Activated CD8-positive, alpha-beta memory T cell treated with anti-CD3 and anti-CD28 coated beads for 36 hours (primary cell): Measurements from ENCODE around the gene UPK3BL2. TPM values are rescaled to one million over a fixed set of nuclear protein-coding genes. Genes with fewer than 3 reads are reported as not detected.
"Not testable (repeated sequence)": the region's sequence is repeated elsewhere in the genome, so short reads cannot be mapped to it uniquely, and the experiment has no call there.

Source experiments
- CTCF ChIA-PET: fragments of 350-600 bp; sonication (Branson Sonifier 250); formaldehyde crosslinking; loops from one replicate; lab custom pipeline; 2021; ENCODE audit warnings: antibody characterized with exemption; lab: Charles Lee
- POLR2A ChIA-PET: fragments of 350-600 bp; sonication (Branson Sonifier 250); formaldehyde crosslinking; loops from one replicate; lab custom pipeline; 2021; ENCODE audit warnings: antibody characterized with exemption; lab: Charles Lee
- total RNA-seq, 2 experiments: library from RNA; stranded (reverse); gene quantifications; one replicate each; pipeline ENCODE4 v1.2.3, GENCODE V29; 2021

The UPK3BL2 gene
- total RNA-seq, result 1 to 10 TPM; 6.7 to 8.1 TPM

- POLR2A ChIA-PET, CTCF ChIA-PET: not testable (repeated sequence)
Measured at GRCh38 chr7:102543596-102543995, at the start of gene UPK3BL2. Gene UPK3BL2 (minus strand): TSS chr7:102543696. CDS start chr7:102543636, 60 bp downstream.

- CTCF ChIA-PET, POLR2A ChIA-PET: not testable (repeated sequence)
Measured at GRCh38 chr7:102592477-102593019, 49.1 kb upstream of the UPK3BL2 start.

DNA sequence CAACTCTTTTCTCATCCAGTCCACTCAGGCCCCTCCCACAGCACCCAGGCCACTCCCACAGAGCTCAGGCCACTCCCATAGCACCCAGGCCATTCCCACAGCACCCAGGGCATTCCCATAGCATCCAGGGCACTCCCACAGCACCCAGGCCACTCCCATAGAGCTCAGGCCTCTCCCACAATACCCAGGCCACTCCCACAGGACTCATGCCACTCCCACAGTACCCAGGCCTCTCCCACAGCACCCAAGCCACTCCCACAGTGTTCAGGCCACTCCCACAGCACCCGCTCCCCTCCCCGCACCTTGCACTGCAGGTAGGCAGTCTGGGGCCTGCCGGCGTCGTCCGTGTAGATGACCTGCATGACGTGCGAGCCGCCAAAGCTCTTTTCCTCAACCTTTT, 46.4 kb upstream of the UPK3BL2 start:
- POLR2A ChIA-PET, result not testable (repeated sequence)

GRCh38 chr7:102583495-102583894, 40.0 kb upstream of the UPK3BL2 start:
- CTCF ChIA-PET, POLR2A ChIA-PET: not testable (repeated sequence)

More for the DNA sequence above, 46.4 kb upstream of the UPK3BL2 start:
- CTCF ChIA-PET, result not testable (repeated sequence)

DNA sequence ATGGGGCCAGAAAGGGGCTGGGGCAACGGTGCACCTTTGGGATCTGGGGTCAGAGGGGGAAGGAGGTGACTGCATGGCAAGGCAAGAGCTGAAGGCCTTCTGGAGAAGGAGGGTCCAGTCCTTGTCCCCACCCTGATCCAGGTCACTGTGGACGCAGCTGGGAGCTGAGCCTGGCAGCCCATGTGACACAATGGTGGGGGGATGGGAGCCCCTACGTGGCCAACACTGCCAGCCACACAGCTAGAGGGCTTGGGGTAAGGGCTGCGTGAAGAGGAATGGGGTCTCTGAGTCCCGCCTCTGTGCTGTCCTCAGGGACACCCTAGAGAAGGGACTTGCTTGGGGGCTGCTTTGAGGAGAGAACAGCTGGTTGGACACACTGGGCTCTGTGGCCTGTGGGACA, 38.2 kb upstream of the UPK3BL2 start:
- POLR2A ChIA-PET, CTCF ChIA-PET: not testable (repeated sequence)

DNA sequence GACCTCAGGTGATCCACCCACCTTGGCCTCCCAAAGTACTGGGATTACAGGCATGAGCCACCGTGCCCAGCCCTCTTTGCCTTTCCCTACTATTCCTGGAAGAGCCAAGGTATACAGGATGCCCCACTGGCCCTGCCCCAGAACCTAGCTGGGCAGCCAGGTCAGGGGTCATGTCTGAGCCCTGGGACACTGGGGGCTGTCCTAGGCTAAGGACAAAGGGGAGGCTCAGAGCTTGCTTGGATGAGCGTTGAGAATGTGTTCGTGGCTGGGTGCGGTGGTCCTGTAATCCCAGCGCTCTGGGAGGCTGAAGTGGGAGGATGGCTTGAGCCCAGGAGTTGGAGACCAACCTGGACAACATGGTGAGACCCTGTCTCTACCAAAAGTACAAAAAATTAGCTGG, 35.0 kb upstream of the UPK3BL2 start:
- CTCF ChIA-PET, POLR2A ChIA-PET: not testable (repeated sequence)

GRCh38 chr7:102577315-102578240, 34.1 kb upstream of the UPK3BL2 start:
- POLR2A ChIA-PET, CTCF ChIA-PET: not testable (repeated sequence)

GRCh38 chr7:102576363-102576762, 32.9 kb upstream of the UPK3BL2 start:
- CTCF ChIA-PET, POLR2A ChIA-PET: not testable (repeated sequence)

DNA sequence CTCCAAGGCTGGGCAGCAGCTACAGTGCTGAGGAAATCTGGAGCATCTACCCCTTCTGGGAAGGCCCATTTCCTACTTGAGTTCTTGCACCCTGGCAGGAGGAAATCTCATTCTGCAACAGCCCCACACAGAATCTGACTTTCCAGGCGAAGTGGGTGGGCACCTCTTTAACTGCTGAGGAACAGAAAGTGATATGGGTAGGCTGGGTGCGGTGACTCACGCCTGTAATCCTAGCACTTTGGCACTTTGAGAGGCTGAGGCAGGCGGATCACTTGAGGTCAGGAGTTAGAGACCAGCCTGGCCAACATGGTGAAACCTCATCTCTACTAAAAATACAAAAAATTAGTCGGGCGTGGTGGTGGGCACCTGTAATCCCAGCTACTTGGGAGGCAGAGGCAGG, 31.1 kb upstream of the UPK3BL2 start:
- POLR2A ChIA-PET, CTCF ChIA-PET: not testable (repeated sequence)

- CTCF ChIA-PET, POLR2A ChIA-PET: not testable (repeated sequence)
Measured at GRCh38 chr7:102572261-102573239, 29.1 kb upstream of the UPK3BL2 start, which contains the start of gene POLR2J3. Gene POLR2J3 (minus strand): TSS chr7:102572583. CDS start chr7:102572521, 62 bp downstream.

DNA sequence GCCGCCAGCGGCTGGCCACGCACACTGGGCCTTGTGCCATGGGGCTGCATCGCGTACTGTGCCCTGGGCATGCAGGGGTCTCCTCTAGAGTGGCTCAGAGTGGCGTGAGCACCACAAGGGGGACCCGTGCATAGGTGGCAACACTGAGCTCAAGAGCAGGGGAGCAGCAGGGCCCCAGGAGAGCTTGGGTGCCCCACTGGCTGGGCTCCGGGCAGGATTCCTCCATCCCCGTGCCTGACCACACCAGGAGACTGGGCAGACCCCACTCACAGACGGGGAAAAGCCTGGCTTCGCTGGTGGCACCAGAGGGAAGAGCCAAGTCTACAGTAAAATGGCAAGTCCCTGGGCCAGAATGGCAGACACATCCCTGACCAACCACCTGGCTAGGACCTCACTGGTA, 25.1 kb upstream of the UPK3BL2 start:
- CTCF ChIA-PET, POLR2A ChIA-PET: not testable (repeated sequence)

- CTCF ChIA-PET, POLR2A ChIA-PET: not testable (repeated sequence)
Measured at GRCh38 chr7:102550808-102551422, 7.4 kb upstream of the UPK3BL2 start, which contains the start of gene SPDYE2. Gene SPDYE2 (plus strand): TSS chr7:102551226. CDS start chr7:102553256, 2,030 bp downstream.

GRCh38 chr7:102546353-102546752, 2.9 kb upstream of the UPK3BL2 start:
- POLR2A ChIA-PET, result not testable (repeated sequence)

GRCh38 chr7:102545288-102545687, 1.8 kb upstream of the UPK3BL2 start:
- POLR2A ChIA-PET, CTCF ChIA-PET: not testable (repeated sequence)

More at GRCh38 chr7:102546353-102546752, 2.9 kb upstream of the UPK3BL2 start:
- CTCF ChIA-PET, result not testable (repeated sequence)

DNA sequence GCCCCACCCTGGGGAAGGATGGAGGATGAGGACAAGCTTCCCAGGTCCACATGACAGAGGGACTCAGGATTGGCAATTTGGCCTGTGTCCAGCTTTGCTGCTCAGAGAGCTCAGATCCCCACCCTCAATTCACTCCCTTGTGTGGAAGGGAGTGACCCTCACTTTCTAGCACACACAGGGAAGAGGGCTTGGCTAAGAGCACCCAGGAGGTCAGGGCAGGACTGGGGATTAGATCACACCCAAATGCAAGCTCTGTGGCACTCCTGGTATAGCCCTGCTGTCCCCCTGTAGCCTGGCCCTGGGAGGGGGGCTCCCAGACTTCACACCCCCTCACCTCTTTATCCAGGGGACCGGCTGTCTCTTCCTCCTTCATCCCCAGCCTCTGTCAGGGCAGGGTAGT, 876 bp upstream of the UPK3BL2 start:
- CTCF ChIA-PET, POLR2A ChIA-PET: not testable (repeated sequence)

DNA sequence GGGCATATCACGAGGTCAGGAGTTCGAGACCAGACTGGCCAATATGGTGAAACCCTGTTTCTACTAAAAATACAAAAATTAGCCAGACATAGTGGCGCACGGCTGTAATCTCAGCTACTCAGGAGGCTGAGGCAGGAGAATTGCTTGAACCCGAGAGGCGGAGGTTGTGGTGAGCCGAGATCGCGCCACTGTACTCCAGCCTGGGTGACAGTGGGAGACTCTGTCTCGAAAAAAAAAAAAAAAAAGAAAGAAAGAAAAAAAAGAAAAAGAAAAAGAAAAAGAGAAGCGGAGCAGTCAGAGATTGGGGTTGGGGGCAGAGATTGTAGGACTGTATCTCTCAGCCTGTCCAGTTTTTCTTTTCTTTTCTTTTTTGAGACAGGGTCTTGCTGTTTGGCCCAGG, 725 bp downstream of the UPK3BL2 start:
- CTCF ChIA-PET, POLR2A ChIA-PET: not testable (repeated sequence)

DNA sequence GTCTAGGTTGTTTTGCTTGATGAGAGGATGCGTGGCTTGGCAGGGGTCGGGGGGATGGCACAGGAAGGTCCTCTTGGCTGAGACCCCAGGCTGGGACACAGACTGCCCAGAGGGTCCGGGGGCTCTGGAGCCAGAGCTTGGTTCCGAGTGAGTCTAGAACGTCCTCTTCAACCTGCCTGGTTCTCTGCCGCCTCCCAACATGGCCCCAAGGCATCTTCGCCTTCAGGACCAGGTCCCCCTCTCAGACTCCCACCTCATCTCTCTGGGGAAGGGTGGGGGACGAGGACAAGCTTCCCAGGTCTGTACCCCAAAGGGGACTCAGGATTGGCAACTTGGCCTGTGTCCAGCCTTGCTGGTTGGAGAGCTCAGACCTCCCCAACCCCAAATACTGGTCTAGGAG, 1.4 kb downstream of the UPK3BL2 start:
- POLR2A ChIA-PET, CTCF ChIA-PET: not testable (repeated sequence)

- CTCF ChIA-PET, POLR2A ChIA-PET: not testable (repeated sequence)
Measured at GRCh38 chr7:102540604-102541003, 2.9 kb downstream of the UPK3BL2 start.

DNA sequence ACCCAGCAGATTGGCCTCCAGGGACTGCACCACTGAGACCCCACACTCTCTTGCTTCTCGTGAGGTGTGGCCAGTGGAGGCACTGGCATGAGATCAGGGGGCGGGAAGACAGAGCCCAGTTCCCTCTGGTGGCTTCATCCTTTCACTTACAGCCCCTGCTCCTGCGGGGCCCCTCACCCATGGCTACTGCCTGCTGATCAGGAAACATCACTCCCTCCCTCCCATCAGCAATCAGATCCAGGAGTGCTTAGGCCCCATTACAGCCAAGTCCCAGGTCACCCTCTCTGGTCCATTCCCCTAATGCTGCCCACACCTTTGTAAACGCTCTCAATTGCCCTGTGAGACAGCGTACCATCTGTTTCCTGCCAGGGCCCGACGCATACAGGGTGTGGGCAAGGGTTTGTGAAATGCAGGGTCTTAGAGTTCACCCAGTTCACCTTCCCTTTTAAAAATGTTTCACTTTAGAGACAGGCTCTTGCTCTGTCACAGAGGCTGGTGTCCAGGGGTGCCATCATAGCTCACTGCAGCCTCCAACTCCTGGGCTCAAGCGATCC, 8.4 kb downstream of the UPK3BL2 start:
- POLR2A ChIA-PET, CTCF ChIA-PET: not testable (repeated sequence)
